Esophagus (tissue), 2 donors: Measurements from ENCODE around the gene VKORC1L1. TPM values are rescaled to one million over a fixed set of nuclear protein-coding genes. Genes with fewer than 3 reads are reported as not detected.
A peak's percentile ranks its signal among the peaks of the same experiment; 100 is the strongest.

Experiments
- H3K27ac ChIP-seq, 2 donors: one replicate each; pipeline ENCODE4 v1.5.1; 2013; ENCODE audit warnings: low read depth in 2 of 2, mild to moderate bottlenecking in 2 of 2, inconsistent platforms in 1 of 2, low read length in 1 of 2, moderate library complexity in 1 of 2
- H3K27me3 ChIP-seq, 2 donors: one replicate each; pipeline ENCODE4 v1.6.1; 2013; ENCODE audit warnings: low read length in 2 of 2, control low read depth in 1 of 2, mild to moderate bottlenecking in 1 of 2; ENCODE audit not compliant: insufficient read depth in 2 of 2, control insufficient read depth in 1 of 2
- H3K36me3 ChIP-seq, 2 donors: one replicate each; pipeline ENCODE4 v1.6.1; 2013; ENCODE audit warnings: low read length in 1 of 2; ENCODE audit not compliant: control insufficient read depth in 2 of 2, insufficient read depth in 2 of 2
- H3K4me1 ChIP-seq, 2 donors: one replicate each; pipeline ENCODE4 v1.6.1; 2013; ENCODE audit warnings: low read length in 1 of 2; ENCODE audit not compliant: control insufficient read depth in 2 of 2, insufficient read depth in 2 of 2
- H3K4me3 ChIP-seq, 2 donors: one replicate each; pipeline ENCODE4 v1.5.1; 2013; ENCODE audit warnings: low read length in 2 of 2, mild to moderate bottlenecking in 2 of 2, low read depth in 1 of 2, moderate library complexity in 1 of 2
- H3K9me3 ChIP-seq, 2 donors: one replicate each; pipeline ENCODE4 v1.6.1; 2013; ENCODE audit warnings: mild to moderate bottlenecking in 2 of 2, low read depth in 1 of 2, low read length in 1 of 2, moderate library complexity in 1 of 2; ENCODE audit not compliant: control insufficient read depth in 2 of 2, insufficient read depth in 1 of 2
- WGBS, 2 donors: extraction: QIAGEN DNeasy Blood & Tissue Kit; methylation state at CpG; one replicate each; pipeline ENCODE4 v1.1.7; 2013; 5-methylcytosine and 5-hydroxymethylcytosine counted together
- polyA plus RNA-seq, 2 donors: library from polyadenylated mRNA; stranded (reverse); fragments of 200-250 nt; gene quantifications; one replicate each; pipeline ENCODE4 v1.2.3, GENCODE V29; 2013
- donor health status: healthy with polysubstance abuse.
- donor health status: Bipolar disorder and iron deficiency.

VKORC1L1 gene
- polyA plus RNA-seq, 2 donors, result 7.3 to 8.8 TPM

DNA sequence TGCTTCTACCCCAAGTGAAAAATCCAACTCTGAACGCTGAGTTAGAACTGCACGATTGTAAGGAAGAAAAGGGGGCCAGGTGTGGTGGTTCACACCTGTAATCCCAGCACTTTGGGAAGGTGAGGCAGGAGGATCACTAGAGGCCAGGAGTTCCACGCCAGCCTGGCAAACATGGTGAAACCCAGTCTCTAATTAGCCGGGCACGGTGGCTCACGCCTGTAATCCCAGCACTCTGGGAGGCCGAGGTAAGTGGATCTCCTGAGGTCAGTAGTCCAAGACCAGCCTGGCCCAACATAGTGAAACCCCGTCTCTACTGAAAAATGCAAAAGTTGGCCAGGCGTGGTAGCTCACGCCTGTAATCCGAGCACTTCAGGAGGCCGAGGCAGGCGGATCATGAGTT, 100.1 kb downstream of the VKORC1L1 start:
- peaks cover 9 to 44% of the 10 kb centered on the region in 2 donors for H3K36me3 ChIP-seq
- H3K4me3 ChIP-seq, result no peak overlapping the region
- 94 to 97% methylated on average over 13 of the region's 13 CpGs for WGBS, 2 donors
- H3K27me3 ChIP-seq, result no peaks in the 10 kb centered on the region
- no peaks in the 10 kb centered on the region for H3K4me1 ChIP-seq
- no peak overlapping the region for H3K27ac ChIP-seq
- H3K9me3 ChIP-seq, result no peaks in the 10 kb centered on the region

- Histone ChIP-seq H3K4me1 (no peaks in the 10 kb centered on the region), H3K27ac (no peak overlapping the region), H3K4me3 (no peak overlapping the region), H3K27me3 (no peaks in the 10 kb centered on the region), H3K36me3 (peaks cover 10 to 36% of the 10 kb centered on the region in 2 donors), H3K9me3 (no peaks in the 10 kb centered on the region)
- WGBS, 2 donors, result 94% methylated on average over 29 of the region's 29 CpGs
Observed at GRCh38 chr7:65974191-65974801, 101.4 kb downstream of the VKORC1L1 start.

DNA sequence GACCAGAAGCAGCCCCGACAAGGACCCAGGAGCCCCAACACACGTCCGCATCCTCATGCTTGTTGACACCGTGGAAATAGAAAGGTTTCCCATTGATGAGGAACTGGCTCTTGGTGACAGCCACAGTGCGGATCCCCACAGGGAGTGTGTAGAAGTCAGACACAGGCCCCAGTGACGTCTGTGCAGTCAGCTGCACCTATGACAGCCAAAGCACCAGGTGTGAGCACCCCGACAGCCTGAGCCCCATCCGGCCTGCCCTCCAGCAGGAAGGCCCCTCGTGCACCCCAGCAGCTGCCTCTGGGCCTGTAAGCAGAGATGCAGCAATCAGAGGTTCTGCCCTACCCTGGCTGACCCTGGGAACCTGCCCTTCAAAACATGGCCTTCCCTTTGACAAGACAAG, 102.0 kb downstream of the VKORC1L1 start:
- H3K4me1 ChIP-seq, result peaks cover 0 to under 1% of the 10 kb centered on the region in 2 donors
- WGBS, 2 donors, result 81 to 91% methylated on average over 9 of the region's 9 CpGs
- H3K9me3 ChIP-seq, result no peaks in the 10 kb centered on the region
- no peak overlapping the region for H3K4me3 ChIP-seq
- H3K27me3 ChIP-seq, result no peaks in the 10 kb centered on the region
- H3K36me3 ChIP-seq, result peaks cover 13 to 41% of the 10 kb centered on the region in 2 donors
- no peak overlapping the region for H3K27ac ChIP-seq

DNA sequence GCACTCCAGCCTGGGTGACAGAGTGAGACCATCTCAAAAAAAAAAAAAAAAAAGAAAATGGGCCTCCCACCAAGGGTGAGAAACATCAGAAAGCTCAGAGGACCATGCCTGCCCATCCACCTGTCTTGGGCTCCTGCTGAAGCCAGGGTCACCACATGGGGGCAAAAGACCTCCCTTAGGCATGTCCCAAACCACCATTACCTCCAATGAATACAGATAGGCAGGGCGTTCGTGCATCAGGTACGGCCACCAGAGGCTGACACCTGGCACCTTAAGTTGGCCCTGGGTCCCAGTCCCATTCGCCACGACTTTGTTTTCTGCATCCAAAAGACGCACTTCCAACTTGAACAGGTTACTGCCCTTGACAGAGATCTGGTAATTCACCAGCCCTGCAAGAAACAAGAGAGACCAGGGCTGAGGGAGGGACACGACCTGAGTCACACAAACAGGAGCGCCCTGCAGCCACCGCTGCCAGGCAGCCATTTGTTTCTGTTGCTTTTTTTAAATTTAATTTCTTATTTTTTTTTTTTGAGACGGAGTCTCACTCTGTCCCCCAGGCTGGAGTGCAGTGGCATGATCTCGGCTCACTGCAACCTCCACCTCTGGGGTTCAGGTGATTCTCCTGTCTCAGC, 103.1 kb downstream of the VKORC1L1 start:
- Histone ChIP-seq H3K27me3 (no peaks in the 10 kb centered on the region), H3K4me1 (peaks cover 5 to 6% of the 10 kb centered on the region in 2 donors), H3K9me3 (no peaks in the 10 kb centered on the region), H3K36me3 (peaks cover 11 to 43% of the 10 kb centered on the region in 2 donors), H3K27ac (no peak overlapping the region), H3K4me3 (no peak overlapping the region)
- 96% methylated on average over 11 of the region's 11 CpGs for WGBS, 2 donors

- Histone ChIP-seq H3K9me3 (no peaks in the 10 kb centered on the region), H3K27me3 (no peaks in the 10 kb centered on the region)
- 94 to 96% methylated on average over 16 of the region's 16 CpGs for WGBS, 2 donors
Observed at GRCh38 chr7:65976659-65977196, 103.9 kb downstream of the VKORC1L1 start.

GRCh38 chr7:65978891-65979582, 106.2 kb downstream of the VKORC1L1 start:
- Histone ChIP-seq H3K27ac (no peak overlapping the region), H3K36me3 (peaks cover 8 to 29% of the 10 kb centered on the region in 2 donors), H3K9me3 (no peaks in the 10 kb centered on the region), H3K4me3 (no peak overlapping the region), H3K27me3 (no peaks in the 10 kb centered on the region), H3K4me1 (peaks cover 6 to 10% of the 10 kb centered on the region in 2 donors)
- 94 to 96% methylated on average over 18 of the region's 18 CpGs for WGBS, 2 donors

More at GRCh38 chr7:65976659-65977196, 103.9 kb downstream of the VKORC1L1 start:
- H3K4me3 ChIP-seq, result no peak overlapping the region
- H3K27ac ChIP-seq, result no peak overlapping the region
- H3K4me1 ChIP-seq, result peaks cover 5 to 6% of the 10 kb centered on the region in 2 donors
- H3K36me3 ChIP-seq, result peaks cover 10 to 43% of the 10 kb centered on the region in 2 donors

GRCh38 chr7:65979583-65980477, 107.0 kb downstream of the VKORC1L1 start:
- Histone ChIP-seq H3K4me1 (peaks cover 6 to 10% of the 10 kb centered on the region in 2 donors), H3K36me3 (peaks cover 3 to 21% of the 10 kb centered on the region in 2 donors), H3K9me3 (no peaks in the 10 kb centered on the region), H3K4me3 (peak overlapping the region; percentile 27 to 65), H3K27me3 (no peaks in the 10 kb centered on the region), H3K27ac (peak overlapping the region in 1 of 2 donors; percentile 84)
- 90 to 91% methylated on average over 29 of the region's 29 CpGs for WGBS, 2 donors

GRCh38 chr7:65980478-65981250, 107.8 kb downstream of the VKORC1L1 start:
- no peaks in the 10 kb centered on the region for H3K27me3 ChIP-seq
- no peaks in the 10 kb centered on the region for H3K9me3 ChIP-seq
- peaks cover 3 to 18% of the 10 kb centered on the region in 2 donors for H3K36me3 ChIP-seq
- 37 to 44% methylated on average over 11 of the region's 11 CpGs for WGBS, 2 donors
- H3K27ac ChIP-seq, result peak overlapping the region; percentile 68 to 84
- peak overlapping the region; percentile 27 to 65 for H3K4me3 ChIP-seq
- peaks cover 6 to 10% of the 10 kb centered on the region in 2 donors for H3K4me1 ChIP-seq
